GM23338 (cell line): ENCODE data around the gene CACNG7. TPM values are rescaled to one million over a fixed set of nuclear protein-coding genes. Genes with fewer than 3 reads are reported as not detected.

Source experiments
- ATAC-seq: fragments of 200-7000 bp; cut with Tn5 transposase; 3 replicates; pipeline ENCODE4 v1.9.1; 2020
- DNase-seq: peaks from one replicate; pipeline ENCODE4 v3.0.0-alpha.2; 2015; ENCODE audit warnings: low spot score
- H2AFZ ChIP-seq: fragments of 200-600 bp; sonication (generic); 2 replicates; pipeline ENCODE4 v1.8.0; 2016; ENCODE audit warnings: antibody characterized with exemption, mild to moderate bottlenecking, moderate library complexity
- H3F3A ChIP-seq: fragments of 200-600 bp; sonication (generic); replicated peaks from 2 replicates; pipeline ENCODE4 v1.8.0; 2017; ENCODE audit warnings: antibody characterized with exemption, mixed run types, low read depth
- H3K27ac ChIP-seq: fragments of 200-600 bp; sonication (generic); 2 replicates; pipeline ENCODE4 v1.6.1; 2016; ENCODE audit warnings: low read depth
- H3K27me3 ChIP-seq: fragments of 200-600 bp; sonication (generic); 2 replicates; pipeline ENCODE4 v1.8.0; 2016; ENCODE audit warnings: mild to moderate bottlenecking, mixed run types, moderate library complexity; ENCODE audit not compliant: insufficient read depth
- H3K36me3 ChIP-seq: fragments of 200-600 bp; sonication (generic); 2 replicates; pipeline ENCODE4 v1.8.0; 2016; ENCODE audit warnings: mild to moderate bottlenecking; ENCODE audit not compliant: insufficient read depth
- H3K4me1 ChIP-seq: fragments of 200-600 bp; sonication (generic); 2 replicates; pipeline ENCODE4 v1.8.0; 2016; ENCODE audit warnings: mild to moderate bottlenecking, moderate library complexity; ENCODE audit not compliant: insufficient read depth
- H3K4me2 ChIP-seq: fragments of 200-600 bp; sonication (generic); 2 replicates; pipeline ENCODE4 v1.7.1; 2017; ENCODE audit warnings: mixed run types
- H3K4me3 ChIP-seq: fragments of 200-600 bp; sonication (generic); 2 replicates; pipeline ENCODE4 v1.6.1; 2016; ENCODE audit warnings: mixed run types
- H3K79me2 ChIP-seq: fragments of 200-600 bp; sonication (generic); replicated peaks from 2 replicates; pipeline ENCODE4 v1.8.0; 2017; ENCODE audit warnings: mild to moderate bottlenecking; ENCODE audit not compliant: insufficient read depth
- H3K9me2 ChIP-seq: fragments of 200-600 bp; sonication (generic); 2 replicates; pipeline ENCODE4 v1.8.0; 2017; ENCODE audit not compliant: insufficient read depth
- H4K20me1 ChIP-seq: fragments of 200-600 bp; sonication (generic); replicated peaks from 2 replicates; pipeline ENCODE4 v1.8.0; 2017; ENCODE audit warnings: mild to moderate bottlenecking; ENCODE audit not compliant: insufficient read depth
- H3K27ac Mint-ChIP-seq: 2 replicates; pipeline ENCODE4 v1.8.0; 2020; ENCODE audit warnings: inconsistent platforms, mild to moderate bottlenecking, moderate library complexity, mixed read lengths
- H3K27me3 Mint-ChIP-seq: 3 replicates; pipeline ENCODE4 v1.8.0; 2022; ENCODE audit warnings: low read depth, mild to moderate bottlenecking, moderate library complexity, mixed read lengths, inconsistent platforms; ENCODE audit not compliant: insufficient read depth, poor library complexity
- H3K36me3 Mint-ChIP-seq: 3 replicates; pipeline ENCODE4 v1.8.0; 2021; ENCODE audit warnings: low read depth, mild to moderate bottlenecking, inconsistent platforms, moderate library complexity, mixed read lengths
- H3K4me1 Mint-ChIP-seq: 3 replicates; pipeline ENCODE4 v1.8.0; 2020; ENCODE audit warnings: mild to moderate bottlenecking, inconsistent platforms, mixed read lengths
- H3K4me3 Mint-ChIP-seq: 3 replicates; pipeline ENCODE4 v1.8.0; 2021; ENCODE audit warnings: moderate library complexity, mild to moderate bottlenecking, inconsistent platforms, mixed read lengths
- H3K9me3 Mint-ChIP-seq: 3 replicates; pipeline ENCODE4 v1.8.0; 2020; ENCODE audit warnings: moderate library complexity, mild to moderate bottlenecking, inconsistent platforms, mixed read lengths
- CREB1 ChIP-seq: fragments of 250-450 bp; sonication (Bioruptor Pico); IDR thresholded peaks from 2 replicates; pipeline ENCODE4 v1.5.0; 2020; ENCODE audit warnings: low read depth, mild to moderate bottlenecking, moderate library complexity
- CTCF ChIP-seq, 2 experiments: fragments of 200-600 bp in 1 of 2; sonication (generic) in 1 of 2; conservative IDR thresholded peaks; 2 replicates each; pipeline versions ENCODE4 v1.5.1 to v1.6.1; 2016 to 2017; ENCODE audit warnings: antibody characterized with exemption in 2 of 2, low read depth in 2 of 2, mild to moderate bottlenecking in 2 of 2, moderate library complexity in 1 of 2
- ETS1 ChIP-seq: IDR thresholded peaks from 2 replicates; pipeline ENCODE4 v1.6.1; 2016; ENCODE audit warnings: antibody characterized with exemption
- EZH2phosphoT487 ChIP-seq: fragments of 200-600 bp; sonication (generic); IDR thresholded peaks from one replicate; pipeline ENCODE4 v1.8.1; 2018; ENCODE audit warnings: antibody characterized with exemption; ENCODE audit not compliant: unreplicated experiment
- JUNB ChIP-seq: IDR thresholded peaks from one replicate; pipeline ENCODE4 v1.6.1; 2016; ENCODE audit warnings: antibody characterized with exemption; ENCODE audit not compliant: unreplicated experiment
- NANOG ChIP-seq: IDR thresholded peaks from 2 replicates; pipeline ENCODE4 v1.6.1; 2016; ENCODE audit warnings: antibody characterized with exemption, borderline replicate concordance
- POLR2AphosphoS5 ChIP-seq: IDR thresholded peaks from 2 replicates; pipeline ENCODE4 v1.6.1; 2016; ENCODE audit warnings: antibody characterized with exemption, low read depth
- REST ChIP-seq: IDR thresholded peaks from one replicate; pipeline ENCODE4 v1.6.1; 2018; ENCODE audit warnings: antibody characterized with exemption; ENCODE audit not compliant: unreplicated experiment
- STAT1 ChIP-seq: IDR thresholded peaks from one replicate; pipeline ENCODE4 v1.6.1; 2016; ENCODE audit warnings: antibody characterized with exemption; ENCODE audit not compliant: unreplicated experiment
- ZNF114 ChIP-seq: fragments of 250-450 bp; sonication (Bioruptor Pico); IDR thresholded peaks from 2 replicates; pipeline ENCODE4 v1.5.0; 2020; ENCODE audit warnings: mild to moderate bottlenecking, moderate library complexity
- polyA plus RNA-seq: library from polyadenylated mRNA; unstranded; fragments of >200 nt; fragmentation: Nextera tagmentation; extraction: Ambion mirVana; gene quantifications from 2 replicates; pipeline ENCODE4 v1.2.1, GENCODE V29; 2016
- total RNA-seq: library from RNA; depleted of rRNA; stranded (reverse); fragments of >200 nt; shearing (Covaris generic); gene quantifications from 2 replicates; pipeline ENCODE4 v1.2.3, GENCODE V29; 2014

The CACNG7 gene
- total and polyA plus RNA-seq, 2 experiments from 2014 or later, result 9.8 to 15.6 TPM

GRCh38 chr19:53865918-53866864 lies 42.9 kb upstream of the CACNG7 start:
- peak overlapping the region; percentile 89; the same call in 1 of the 2 replicates for H2AFZ ChIP-seq
- Mint-ChIP-seq H3K27ac (peak overlapping the region; percentile 98), H3K27me3 (peaks cover 45% of the 10 kb centered on the region), H3K4me1 (peaks cover 20% of the 10 kb centered on the region), H3K9me3 (no peaks in the 10 kb centered on the region; the same call in 2 of the 3 replicates), H3K4me3 (peak overlapping the region; percentile 87), H3K36me3 (peaks cover 5% of the 10 kb centered on the region)
- H4K20me1 ChIP-seq, result peaks cover 5% of the 10 kb centered on the region
- H3K4me2 ChIP-seq, result peak overlapping the region; percentile 86
- H3K79me2 ChIP-seq, result peaks cover 21% of the 10 kb centered on the region
- no peaks in the 10 kb centered on the region for H3K9me2 ChIP-seq
- peak overlapping the region; percentile 100 for H3K27ac ChIP-seq
- DNase-seq (peak; percentile 85), ATAC-seq (peak; percentile 33)
- H3F3A ChIP-seq, result peaks cover 25% of the 10 kb centered on the region
- peaks cover 3% of the 10 kb centered on the region; the same call in 1 of the 2 replicates for H3K36me3 ChIP-seq
- H3K4me3 ChIP-seq, result peak overlapping the region; percentile 66
- no peak for TF ChIP-seq EZH2phosphoT487
- no peak for TF ChIP-seq NANOG
- TF ChIP-seq CTCF (conservative IDR thresholded peaks at IDR 0.05; ENCODE audit: low read depth in 2 of 2), result no peak
- TF ChIP-seq CREB1 (CRISPR knock-in tag), result peak; percentile 46
- TF ChIP-seq STAT1, result no peak
- TF ChIP-seq ZNF114 (CRISPR knock-in tag), result no peak
- TF ChIP-seq POLR2AphosphoS5, result peak; percentile 67
- TF ChIP-seq REST, result peak; percentile 10
- peak; percentile 22; the same call in 1 of the 2 replicates for TF ChIP-seq ETS1
- no peak for TF ChIP-seq JUNB
- no peaks in the 10 kb centered on the region for H3K27me3 ChIP-seq
- peaks cover 27% of the 10 kb centered on the region for H3K4me1 ChIP-seq
